Kidney epithelial cell (primary cell): Measurements from ENCODE around the gene CCDC138. TPM values are rescaled to one million over a fixed set of nuclear protein-coding genes. Genes with fewer than 3 reads are reported as not detected.

Experiments
- DNase-seq: peaks from one replicate; pipeline ENCODE4 v3.0.0-alpha.2; 2010; ENCODE audit warnings: low read depth
- H3K27me3 ChIP-seq: 2 replicates; pipeline ENCODE4 v1.6.0; 2011; ENCODE audit warnings: low read length; ENCODE audit not compliant: control insufficient read depth, insufficient read depth
- H3K36me3 ChIP-seq: 2 replicates; pipeline ENCODE4 v1.5.1; 2011; ENCODE audit warnings: low read length; ENCODE audit not compliant: control insufficient read depth, insufficient read depth
- H3K4me3 ChIP-seq: 2 replicates; pipeline ENCODE4 v1.5.1; 2011; ENCODE audit warnings: low read depth, mild to moderate bottlenecking, control low read depth, low read length
- total RNA-seq: library from RNA; depleted of rRNA; stranded (reverse); fragments of >200 nt; gene quantifications from 2 replicates; pipeline ENCODE4 v1.2.3, GENCODE V29; 2015
- TF ChIP-seq, protein P1 (sequence below): IDR thresholded peaks from 2 replicates; pipeline ENCODE4 v1.5.1; 2011; ENCODE audit warnings: mild to moderate bottlenecking, moderate library complexity, low read length, control low read depth, inconsistent platforms; ENCODE audit not compliant: insufficient read depth, poor library complexity, severe bottlenecking

CCDC138 gene
- total RNA-seq, 1 donor from 2014 or later: 3.7 TPM

DNA sequence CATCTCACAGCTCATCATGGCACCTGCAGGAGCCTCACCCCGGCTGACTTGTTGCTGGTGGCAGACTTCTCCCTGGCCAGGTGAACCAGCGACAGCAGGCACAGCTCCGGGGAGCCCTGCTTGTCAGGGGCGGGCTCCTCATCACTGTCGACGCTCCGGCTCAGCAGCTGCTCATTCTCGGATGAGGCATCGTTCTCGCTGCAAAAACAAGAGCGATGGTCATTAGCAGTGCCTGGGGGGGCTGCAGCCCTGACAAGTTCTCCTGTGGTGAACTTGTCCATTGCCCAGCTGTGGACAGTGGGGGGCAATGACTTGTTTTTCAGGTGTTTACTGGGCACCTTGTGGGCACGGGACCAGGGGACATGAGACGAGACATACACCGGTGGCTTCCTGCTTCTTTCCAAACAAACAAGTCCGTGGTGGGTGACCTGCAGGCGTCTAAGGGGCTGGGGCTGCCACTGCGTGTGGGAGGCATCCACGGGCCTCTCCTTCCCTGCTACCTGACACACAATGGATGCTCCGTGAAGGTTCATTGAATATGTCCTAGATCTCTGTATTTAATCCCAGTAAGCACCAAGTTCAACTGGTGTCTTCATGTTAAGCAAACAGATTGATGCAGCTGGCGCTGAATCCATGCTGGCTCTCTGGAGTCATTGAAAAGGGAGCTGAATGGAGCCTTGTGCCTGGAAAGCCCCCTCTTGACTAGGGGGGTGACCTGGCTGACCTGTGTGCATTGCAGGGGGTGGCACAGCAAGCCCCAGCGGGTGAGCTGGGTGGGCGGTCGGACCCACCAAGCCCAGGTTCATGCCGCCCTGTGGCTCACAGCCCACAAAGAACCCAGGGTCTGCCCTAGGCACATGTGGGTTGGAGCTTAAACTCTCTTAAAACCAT lies 121.5 kb downstream of the CCDC138 start:
- peaks cover 2% of the 10 kb centered on the region for H3K27me3 ChIP-seq
- no peaks in the 10 kb centered on the region for H3K36me3 ChIP-seq
- DNase-seq: no peak
- H3K4me3 ChIP-seq: no peak overlapping the region
- TF ChIP-seq, protein P1, sequence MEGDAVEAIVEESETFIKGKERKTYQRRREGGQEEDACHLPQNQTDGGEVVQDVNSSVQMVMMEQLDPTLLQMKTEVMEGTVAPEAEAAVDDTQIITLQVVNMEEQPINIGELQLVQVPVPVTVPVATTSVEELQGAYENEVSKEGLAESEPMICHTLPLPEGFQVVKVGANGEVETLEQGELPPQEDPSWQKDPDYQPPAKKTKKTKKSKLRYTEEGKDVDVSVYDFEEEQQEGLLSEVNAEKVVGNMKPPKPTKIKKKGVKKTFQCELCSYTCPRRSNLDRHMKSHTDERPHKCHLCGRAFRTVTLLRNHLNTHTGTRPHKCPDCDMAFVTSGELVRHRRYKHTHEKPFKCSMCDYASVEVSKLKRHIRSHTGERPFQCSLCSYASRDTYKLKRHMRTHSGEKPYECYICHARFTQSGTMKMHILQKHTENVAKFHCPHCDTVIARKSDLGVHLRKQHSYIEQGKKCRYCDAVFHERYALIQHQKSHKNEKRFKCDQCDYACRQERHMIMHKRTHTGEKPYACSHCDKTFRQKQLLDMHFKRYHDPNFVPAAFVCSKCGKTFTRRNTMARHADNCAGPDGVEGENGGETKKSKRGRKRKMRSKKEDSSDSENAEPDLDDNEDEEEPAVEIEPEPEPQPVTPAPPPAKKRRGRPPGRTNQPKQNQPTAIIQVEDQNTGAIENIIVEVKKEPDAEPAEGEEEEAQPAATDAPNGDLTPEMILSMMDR: no peak

DNA sequence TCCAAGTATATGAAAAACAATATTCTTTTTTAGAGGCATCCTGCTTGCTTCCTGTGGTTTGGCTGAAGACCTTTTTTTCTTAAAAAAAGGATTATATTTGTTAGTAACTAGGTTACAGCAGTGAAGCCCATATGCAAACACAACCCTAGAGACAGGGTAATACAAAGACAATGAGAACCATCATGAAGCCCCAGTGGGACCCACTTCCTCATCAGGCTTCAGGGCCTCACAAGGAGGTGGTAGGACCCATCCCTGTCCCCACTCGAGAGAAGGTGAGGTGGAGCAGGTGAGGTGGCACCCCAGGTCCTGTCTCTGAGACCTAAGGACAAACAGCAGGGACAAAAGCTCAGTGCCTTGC lies 122.1 kb downstream of the CCDC138 start:
- H3K36me3 ChIP-seq: no peaks in the 10 kb centered on the region
- H3K27me3 ChIP-seq: peaks cover 2% of the 10 kb centered on the region
- TF ChIP-seq, protein P1: no peak
- no peak for DNase-seq
- no peak overlapping the region for H3K4me3 ChIP-seq

DNA sequence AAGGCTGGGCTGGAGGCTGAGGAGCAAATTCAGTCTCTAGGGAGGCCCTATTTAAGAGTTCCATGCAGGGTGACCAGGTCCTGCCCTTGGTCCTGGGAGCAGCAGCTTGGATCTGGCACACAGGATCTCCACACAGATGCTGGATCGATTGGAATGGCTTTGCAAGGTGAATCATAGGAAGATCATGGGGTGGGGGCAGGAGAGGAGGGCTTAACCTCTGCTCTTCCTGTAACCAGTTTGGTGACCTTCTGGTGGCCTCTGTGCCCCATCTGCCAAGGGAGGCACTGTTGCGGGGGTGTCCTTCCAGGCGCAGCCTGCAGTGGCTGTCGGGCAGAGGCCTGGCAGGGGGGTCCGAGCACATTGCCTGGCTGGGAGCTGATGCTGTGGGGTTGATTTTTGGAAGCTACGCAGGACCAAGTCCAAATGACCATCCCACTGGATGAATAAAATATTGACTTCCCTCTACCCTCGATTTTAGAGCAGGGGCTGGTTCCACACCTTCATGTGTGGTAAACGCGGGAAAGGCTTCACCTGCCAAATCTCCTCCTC lies 122.8 kb downstream of the CCDC138 start:
- Histone ChIP-seq H3K27me3 (peaks cover 2% of the 10 kb centered on the region), H3K4me3 (no peak overlapping the region), H3K36me3 (no peaks in the 10 kb centered on the region)
- TF ChIP-seq, protein P1: no peak
- DNase-seq: no peak

DNA sequence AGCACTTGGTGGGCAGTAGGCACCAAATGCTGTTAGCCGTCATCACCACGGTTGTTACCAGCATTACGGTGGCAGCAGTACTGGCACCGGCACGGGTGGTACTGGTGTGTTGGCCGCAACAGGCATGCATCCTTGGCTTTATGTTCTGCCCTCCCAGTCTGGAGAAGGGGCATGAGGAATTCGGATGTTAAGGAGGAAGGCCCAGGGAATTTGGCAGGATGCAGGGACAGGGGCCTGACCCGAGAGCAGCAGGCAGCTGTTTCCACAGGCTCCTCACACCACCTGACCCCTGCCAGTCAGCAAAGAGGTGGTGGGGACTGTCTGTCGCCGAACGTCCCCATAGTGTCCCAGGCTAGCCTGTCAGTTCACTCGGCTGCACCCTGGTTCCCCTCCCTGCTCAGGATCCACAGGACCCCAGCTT lies 123.5 kb downstream of the CCDC138 start:
- TF ChIP-seq, protein P1: no peak
- no peak for DNase-seq
- peaks cover 2% of the 10 kb centered on the region for H3K27me3 ChIP-seq
- H3K36me3 ChIP-seq: no peaks in the 10 kb centered on the region
- H3K4me3 ChIP-seq: no peak overlapping the region

DNA sequence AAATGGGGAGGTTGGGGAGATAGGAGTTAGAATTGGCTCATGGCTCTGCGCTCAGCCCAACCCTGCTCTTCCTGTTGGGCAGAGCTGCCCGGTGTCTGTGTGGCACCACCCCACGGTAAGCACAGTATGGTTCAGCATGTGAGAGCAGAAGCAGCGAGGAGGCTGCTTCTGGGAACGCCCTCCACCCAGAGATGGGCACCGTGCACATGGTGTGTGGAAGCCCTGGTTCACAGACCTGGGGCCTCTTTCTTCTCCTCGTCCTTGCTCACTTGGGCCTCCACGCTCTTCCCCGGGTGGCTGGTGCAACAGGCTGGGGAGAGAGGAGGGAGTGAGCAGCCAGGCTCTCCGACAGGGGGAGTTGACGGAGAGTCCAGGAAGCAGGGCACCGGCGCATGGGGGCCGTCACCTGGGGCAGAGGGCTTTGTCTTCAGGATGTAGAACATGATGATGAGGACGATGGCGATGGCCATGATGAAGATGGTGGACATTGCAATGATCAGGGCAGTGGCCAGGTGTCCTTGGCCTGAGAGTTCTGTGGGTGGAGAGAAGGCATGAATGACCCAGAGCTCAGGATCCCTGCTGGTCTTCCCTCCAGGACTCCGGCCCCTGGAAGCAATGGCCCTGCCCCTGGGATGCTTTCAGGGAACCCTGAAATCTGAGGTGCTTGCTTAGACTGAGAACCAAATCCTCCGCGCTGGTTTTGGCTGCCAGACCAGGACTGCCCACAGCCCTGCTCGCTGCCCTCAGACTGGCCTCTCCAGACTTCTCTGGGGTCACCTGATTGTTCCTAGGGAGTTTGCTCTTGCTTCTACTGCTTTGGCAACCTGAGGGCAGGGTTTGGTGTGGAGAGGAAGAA lies 124.2 kb downstream of the CCDC138 start:
- H3K36me3 ChIP-seq: no peaks in the 10 kb centered on the region
- TF ChIP-seq, protein P1: no peak
- peaks cover 2% of the 10 kb centered on the region for H3K27me3 ChIP-seq
- no peak for DNase-seq
- no peak overlapping the region for H3K4me3 ChIP-seq
